Myocyte (in vitro differentiated cells): ENCODE measurements around the gene ZNF607. TPM values are rescaled to one million over a fixed set of nuclear protein-coding genes. Genes with fewer than 3 reads are reported as not detected.
A peak's percentile ranks its signal among the peaks of the same experiment; 100 is the strongest.
"Not testable (repeated sequence)": the region's sequence is repeated elsewhere in the genome, so short reads cannot be mapped to it uniquely, and the experiment has no call there.

Experiments used
- DNase-seq: peaks from one replicate; pipeline ENCODE4 v3.0.0-alpha.2; 2012; ENCODE audit warnings: low read depth
- polyA plus RNA-seq: library from polyadenylated mRNA; unstranded; fragments of >200 nt; gene quantifications from one replicate; pipeline ENCODE4 v1.2.1, GENCODE V29; 2012; ENCODE audit warnings: missing spikeins
- total RNA-seq: library from RNA; depleted of rRNA; stranded (reverse); fragments of >200 nt; gene quantifications from 2 replicates; pipeline ENCODE4 v1.2.3, GENCODE V29; 2014

ZNF607 gene
- total RNA-seq = 4.4 and 4.6 TPM in 2 replicates
- polyA plus RNA-seq = 2.5 TPM

DNA sequence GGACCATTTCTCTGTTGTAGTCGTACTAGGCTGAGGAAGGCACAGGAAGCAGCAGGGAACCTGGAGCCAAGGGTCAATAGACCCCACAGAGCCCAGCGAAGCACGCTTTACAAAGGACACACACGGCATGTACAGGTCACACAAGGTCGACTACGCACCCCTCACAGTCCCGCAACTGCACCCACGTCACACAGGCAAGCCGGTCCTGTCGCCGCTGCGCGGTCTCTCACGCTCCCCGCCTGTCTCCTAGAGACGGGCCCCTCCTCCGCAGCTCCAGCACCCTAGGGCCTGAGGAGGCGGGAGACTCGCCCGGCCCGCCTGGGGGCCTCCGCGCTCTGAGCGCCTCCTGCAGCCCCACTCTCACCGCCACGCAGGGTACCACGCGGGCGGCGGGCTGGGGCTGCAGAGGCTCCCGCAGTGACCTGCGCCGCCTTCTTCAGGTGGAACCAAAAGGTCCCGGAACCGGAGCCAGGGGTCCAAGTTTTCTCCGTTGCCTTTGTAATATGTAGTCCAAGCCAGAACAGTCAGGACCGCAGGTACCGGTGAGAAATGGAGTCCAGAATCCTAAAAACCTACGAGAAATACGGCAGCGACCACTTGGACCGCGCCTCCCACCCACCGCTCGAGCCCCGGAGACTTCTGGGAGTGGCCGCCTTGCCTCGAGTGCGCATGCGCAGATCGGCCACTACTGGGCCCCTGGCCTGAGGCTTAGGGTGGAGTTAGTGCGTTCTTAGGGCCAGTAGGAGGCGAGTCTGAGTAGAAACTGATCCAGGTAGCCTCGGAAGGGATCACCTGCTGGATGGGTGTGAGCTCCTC is at the start of gene ZNF607:
Gene ZNF607 (minus strand): TSS at position 651 of the 816 bp plus-strand sequence. CDS start 8,143 bp downstream, outside the sequence.
- peak; percentile 93 for DNase-seq

DNA sequence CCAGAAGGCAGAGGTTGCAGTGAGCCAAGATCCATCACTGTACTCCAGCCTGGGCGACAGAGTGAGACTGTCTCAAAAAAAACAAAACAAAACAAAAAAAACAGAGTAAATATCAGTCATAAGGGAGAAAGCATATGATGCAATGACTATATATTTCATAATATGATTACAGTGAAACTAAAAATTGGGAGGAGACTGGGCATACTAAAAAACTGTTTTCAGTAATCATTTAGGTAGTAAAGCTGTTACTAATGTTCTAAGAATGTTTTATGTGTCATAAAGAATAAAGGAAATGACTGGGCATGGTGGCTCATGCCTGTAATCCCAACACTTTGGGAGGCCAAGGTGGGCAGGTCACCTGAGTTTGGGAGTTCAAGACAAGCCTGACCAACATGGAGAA is 43.9 kb upstream of the ZNF607 start:
- no peak for DNase-seq

DNA sequence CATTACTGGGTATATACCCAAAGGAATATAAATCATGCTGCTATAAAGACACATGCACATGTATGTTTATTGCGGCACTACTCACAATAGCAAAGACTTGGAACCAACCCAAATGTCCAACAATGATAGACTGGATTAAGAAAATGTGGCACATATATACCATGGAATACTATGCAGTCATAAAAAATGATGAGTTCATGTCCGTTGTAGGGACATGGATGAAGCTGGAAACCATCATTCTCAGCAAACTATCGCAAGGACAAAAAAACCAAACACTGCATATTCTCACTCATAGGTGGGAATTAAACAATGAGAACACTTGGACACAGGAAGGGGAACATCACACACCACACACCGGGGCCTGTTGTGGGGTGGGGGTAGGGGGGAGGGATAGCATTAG is 38.1 kb upstream of the ZNF607 start:
- not testable (repeated sequence) for DNase-seq

DNA sequence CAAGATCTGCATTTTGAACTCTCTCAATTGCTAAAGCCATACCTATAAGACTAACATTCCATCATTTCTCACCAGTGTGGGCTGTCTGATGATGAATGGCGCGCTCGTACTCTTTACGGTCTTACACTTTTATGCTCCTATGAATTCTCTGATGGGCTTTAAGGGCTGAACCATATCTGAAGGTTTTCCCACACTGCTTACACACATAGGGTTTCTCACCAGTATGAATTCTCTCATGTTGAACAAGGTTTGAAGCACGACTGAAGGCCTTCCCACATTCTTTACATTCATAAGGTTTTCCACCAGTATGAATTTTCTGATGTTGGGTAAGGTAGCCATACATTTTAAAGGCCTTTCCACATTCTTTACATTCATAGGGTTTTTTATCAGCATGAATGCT is 18.8 kb upstream of the ZNF607 start:
- DNase-seq = no peak

DNA sequence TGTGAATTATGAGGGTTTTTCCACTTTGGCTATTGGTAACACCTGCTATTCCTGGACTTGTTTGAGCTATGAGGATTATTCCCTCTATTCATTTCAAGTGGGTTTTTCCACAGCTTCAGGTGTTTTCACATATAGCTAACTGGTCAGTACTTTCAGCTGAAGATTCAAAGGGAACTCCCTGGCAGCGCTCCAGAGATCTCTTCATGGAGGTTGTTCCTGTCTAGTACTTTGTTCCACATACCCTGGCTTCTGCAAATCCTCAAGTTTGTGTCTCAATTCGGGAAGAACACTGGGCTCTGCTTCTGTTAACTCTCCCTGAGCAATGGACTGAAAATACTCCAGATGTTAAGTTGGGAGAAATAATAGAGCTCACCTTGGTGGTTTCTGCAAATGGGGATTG is 5.6 kb upstream of the ZNF607 start:
- no peak for DNase-seq

DNA sequence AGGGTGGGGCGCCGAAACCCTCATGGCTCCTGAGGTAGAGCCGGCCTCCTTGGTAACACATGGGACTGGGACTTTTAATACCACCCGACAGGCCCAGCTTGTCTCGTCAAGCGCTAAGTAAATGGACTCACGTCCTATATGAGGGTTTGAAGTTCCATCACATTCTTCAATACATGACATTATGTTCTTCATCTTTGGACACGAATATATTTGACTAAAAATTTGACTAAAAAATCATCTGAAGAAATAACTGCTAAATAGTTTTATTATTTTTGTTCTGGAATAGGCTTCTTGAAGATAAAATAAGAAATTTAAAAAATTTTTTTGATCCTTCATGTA is 335 bp upstream of the ZNF607 start:
- no peak for DNase-seq

DNA sequence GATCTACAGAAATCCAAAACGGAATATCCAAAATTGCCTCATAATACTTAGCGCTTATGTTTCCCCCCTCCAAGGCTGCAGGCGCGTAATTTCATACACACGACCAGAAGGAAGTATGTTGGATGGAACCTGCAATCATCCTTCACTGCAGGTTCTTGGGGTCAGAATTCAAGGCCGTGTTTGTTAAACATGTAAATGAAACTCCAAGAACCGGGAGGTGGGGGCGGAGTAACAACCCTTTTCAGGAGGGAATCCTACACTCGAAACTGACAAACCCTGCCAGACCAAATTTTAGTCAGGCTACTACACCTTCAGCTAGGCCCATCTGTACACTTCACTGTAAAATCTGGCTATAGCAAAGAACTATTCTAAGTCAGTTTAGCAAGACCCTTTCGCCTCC is 1.3 kb downstream of the ZNF607 start:
- no peak for DNase-seq

DNA sequence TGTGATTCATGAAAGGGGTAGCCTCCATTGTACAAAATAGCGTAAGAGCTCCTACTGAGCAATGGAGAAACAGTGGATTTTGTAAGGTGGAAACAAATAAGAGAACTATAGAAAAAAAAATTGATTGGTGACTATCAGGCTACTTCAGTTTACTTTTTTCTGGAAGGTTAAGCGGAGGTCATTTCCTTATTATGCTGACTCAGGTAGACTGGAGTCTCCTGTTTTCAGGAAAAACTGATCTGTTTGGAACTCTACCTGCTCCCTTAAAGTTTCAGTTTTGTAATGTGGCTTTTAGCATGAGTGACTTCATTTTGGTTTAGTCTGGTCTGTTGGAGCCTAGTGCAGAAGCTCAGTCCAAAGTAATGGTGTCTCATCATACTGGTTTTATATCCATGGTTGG is 3.4 kb downstream of the ZNF607 start:
- no peak for DNase-seq

DNA sequence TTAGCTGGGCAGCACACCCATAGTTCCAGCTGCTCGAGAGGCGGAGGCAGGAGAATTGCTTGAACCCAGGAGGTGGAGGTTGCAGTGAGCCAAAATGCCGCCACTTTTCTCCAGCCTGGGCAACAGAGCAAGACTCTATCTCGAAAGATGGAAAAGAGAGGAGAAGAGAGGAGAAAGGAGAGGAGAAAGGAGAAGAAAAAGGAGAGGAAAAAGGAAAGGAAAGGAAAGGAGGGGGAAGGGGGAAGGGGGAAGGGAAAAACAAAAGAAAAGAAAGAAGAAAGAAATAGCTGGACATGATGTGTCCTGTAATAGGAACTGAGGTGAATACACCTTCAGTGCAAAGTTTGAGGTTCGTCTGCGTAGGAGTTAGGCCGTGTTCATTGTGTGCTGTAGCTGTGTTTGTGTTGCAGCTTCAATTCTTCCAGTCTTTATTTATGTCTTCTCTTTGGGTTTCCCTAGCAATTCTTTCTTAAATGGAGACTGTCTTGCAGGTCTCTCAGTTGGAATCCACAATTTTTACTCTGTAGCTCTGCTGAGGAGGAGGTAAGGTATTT is 13.4 kb downstream of the ZNF607 start:
- DNase-seq = no peak

DNA sequence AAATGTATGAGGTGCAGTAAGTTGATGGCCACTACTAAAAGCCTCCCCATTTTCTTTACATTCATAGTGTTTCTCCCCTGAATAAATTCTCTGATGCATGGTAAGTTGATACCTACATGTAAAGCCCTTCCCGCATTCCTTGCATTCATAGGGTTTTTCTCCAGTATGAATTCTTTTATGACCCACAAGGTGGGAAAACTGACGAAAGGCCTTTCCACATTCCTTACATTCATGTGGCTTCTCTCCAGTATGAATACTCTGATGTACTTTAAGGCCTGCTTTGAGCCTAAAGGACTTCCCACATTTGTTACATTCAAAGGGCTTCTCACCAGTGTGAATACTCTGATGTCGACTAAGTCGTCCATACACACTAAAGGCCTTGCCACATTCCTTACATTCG is 20.5 kb downstream of the ZNF607 start:
- no peak for DNase-seq

DNA sequence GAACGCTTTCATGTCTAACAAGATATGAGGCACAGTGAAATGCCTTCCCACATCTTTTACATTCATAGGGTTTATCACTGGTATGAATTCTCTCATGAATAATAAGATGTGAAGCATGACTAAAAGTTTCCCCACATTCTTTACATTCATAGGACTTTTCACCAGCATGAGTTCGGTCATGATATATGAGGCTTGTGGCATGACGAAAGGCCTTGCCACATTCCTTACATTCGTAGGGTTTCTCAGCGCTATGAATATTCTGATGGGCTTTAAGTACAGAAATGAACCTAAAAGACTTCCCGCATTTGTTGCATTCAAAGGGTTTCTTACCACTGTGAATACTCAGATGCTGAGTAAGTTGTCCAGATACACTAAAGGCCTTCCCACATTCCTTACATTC is 21.3 kb downstream of the ZNF607 start:
- no peak for DNase-seq

DNA sequence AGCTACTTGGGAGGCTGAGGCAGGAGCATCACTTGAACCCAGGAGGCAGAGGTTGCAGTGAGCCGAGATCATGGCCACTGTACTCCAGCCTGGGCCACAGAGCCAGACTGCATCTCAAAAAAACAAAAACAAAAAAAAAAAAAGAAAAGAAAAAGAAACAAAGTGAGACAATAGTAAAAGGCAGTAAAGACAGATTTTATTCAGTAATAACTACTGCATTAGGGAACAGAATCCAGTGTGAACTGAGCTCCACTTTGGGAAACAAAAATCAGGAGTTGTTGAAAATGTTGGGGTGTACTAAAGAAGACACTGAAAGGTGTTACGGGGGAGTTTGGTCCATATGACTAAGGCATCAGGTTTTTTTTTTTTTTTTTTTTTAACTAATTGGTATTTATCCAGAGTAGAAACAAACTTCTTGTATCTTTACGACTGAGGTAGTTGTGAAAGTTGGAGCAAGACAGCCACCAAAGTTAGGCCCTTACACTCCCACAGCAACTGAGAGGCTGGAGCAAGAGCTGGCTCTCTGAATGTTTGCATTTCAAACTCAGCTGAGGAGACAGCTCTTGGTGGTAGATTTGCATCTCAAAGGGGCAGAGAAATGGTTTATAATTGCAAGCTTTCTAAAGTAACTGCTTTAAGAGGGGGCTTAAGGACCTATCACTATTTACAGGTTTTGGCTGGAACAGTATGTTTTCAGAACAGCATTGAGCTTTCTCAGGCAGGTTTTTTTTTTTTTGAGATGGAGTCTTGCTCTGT is 24.2 kb downstream of the ZNF607 start:
- DNase-seq = no peak

DNA sequence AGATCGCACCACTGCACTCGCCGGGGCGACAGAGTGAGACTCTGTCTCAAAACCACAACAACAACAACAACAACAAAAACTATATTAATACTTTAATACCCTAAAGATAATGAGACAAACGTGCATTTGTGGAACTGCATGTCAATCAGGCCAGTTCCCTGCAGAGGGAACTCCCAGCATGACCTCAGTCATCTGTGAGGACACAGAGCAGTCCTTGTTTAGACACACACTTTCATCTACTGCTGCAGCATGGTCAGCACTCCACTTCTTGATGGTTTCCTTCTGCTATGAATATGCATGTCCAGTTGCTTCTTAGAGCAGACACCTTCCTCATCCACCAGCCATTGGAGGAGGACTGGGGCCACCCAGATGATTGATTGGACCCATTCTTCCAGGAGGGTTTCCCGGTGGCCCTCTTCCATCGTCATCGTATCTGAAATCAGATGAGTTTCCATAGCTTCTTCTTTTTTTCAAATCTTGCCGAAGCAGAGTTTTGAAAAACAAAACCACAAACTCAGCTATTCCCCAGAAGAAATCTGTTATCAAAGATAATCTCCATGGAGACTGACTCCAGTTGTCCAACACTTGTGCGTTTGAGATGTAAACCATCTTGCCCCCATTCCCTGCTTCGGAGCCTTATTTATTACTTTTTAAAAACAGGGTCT is 26.5 kb downstream of the ZNF607 start:
- no peak for DNase-seq

DNA sequence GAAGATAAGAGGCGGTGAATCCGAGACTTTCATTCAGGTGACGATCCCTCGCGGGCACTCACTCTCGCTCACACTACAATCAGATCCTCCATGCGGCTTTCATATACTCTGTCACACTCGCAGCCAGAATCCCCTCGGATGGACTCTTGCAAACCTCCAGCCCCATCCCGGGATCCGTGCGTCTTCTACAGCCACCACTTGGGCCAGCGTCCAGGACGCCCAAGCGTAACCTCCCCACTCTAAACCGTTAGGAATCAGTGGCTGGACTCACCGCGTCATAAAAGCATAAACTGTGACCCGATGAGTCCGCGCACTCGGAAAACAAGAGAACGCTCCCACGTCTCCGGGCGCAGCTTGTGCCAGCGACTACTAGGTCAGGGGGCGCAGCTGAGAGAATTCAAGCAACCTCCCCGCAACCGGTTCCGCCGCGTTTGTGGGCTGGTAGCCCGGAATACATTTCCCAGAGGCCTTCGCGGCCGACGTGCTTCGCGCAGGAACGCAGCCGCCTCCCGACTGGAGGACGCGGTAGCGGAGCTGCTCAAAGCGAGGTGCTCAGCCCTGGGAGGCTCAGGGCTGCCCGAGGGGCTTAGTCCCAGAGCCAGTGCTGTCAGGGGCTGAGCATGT is 27.6 kb downstream of the ZNF607 start:
- DNase-seq = no peak

DNA sequence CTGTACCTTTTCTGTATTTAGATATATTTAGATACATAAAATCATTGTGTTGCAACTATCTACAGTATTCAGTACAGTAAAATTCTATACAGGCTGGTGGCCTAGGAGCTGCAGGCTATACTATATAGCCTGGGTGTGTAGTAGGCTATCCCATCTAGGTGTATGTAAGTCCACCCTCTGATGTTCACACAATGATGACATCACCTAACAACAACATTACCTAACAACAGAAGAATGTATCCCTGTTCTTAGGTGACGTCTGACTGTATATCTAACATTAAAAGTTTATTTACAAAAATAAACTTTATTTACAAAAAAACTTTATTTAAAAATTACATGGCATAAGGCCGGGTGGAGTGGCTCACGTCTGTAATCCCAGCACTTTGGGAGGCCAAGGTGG is 36.0 kb downstream of the ZNF607 start:
- no peak for DNase-seq

DNA sequence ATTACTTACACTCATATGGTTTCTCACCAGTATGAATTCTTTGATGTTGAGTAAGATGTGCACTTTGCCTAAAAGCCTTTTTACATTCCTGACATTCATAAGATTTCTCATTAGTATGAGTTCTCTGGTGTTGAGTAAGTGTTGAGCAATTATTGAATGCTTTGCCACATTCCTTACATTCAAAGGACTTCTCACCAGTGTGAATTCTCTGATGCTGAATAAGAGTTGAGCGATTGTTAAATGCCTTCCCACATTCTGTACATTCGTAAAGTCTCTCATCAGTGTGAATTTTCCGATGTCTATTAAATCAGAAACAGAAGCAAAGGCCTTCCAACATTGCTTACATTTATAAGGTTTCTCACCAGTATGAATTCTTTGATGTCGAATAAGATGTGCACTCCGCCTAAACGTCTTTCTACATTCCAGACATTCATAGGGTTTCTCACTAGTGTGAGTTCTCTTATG is 50.1 kb downstream of the ZNF607 start:
- no peak for DNase-seq

DNA sequence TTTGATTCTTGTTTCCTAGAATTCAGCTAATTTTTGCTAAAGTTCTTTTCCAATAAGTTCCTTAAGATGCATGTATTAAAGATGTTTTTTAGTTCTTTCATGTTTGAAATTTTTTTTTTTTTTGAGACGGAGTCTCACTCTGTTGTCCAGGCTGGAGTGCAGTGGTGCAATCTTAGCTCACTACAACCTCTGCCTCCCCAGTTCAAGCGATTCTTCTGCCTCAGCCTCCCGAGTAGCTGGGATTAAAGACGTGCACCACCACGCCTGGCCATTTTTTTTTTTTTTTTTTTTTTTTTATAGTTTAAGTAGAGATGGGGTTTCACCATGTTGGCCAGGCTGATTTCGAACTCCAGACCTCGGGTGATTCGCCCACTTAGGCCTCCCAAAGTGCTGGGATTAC is 62.4 kb downstream of the ZNF607 start:
- not testable (repeated sequence) for DNase-seq

DNA sequence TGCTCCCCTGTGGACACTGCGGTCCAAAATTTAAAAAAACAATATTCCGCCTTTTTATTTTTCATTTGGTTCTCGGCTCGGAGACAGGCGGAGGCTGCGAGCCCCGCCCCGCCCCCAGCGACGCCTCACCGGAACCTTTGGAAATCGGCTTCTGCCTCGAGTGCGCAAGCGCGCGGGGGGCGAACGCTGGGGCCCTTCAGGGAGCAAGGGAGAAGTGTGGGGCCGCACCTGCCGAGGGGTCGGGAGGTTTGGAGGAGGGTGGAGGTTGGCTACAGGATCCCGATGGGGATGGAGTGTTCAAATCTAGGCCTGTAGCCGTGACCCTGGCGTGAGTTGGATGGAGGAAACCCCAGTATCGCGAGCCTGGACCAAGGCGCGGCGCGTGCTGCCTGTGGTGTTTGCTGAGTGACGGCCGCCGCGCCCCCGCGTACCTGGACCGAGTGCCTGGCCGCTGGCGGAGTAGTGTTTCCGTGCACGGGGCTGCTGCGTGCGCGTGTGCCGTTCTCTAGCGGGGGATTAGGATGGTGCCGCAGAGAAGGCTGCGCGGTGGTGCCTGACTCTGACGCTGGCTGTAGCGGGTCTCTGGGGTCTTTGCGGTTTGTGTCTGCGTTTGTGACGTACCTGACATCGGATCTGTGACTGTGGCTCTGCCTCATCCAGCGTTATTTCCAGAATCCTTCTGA is 63.7 kb downstream of the ZNF607 start:
- DNase-seq = peak; percentile 86

DNA sequence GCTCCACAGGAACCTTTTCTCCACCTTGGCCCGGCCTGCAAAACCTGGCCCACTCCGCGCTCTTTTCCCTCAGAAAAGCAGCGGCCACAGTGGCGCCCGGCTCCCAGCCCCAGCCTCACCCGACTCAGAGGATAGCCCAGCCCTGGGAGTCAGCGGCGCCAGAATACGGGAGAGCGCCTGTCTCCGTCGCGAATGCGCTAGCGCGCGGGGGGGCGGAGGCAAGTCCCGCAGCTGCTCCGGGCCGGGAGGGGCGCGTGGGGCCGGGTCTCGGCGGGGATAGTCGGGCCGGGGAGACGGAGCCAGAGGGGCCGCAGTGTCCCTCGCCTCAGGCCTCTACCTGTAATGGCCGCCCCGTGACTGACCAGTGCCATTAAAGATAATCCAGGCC is 64.3 kb downstream of the ZNF607 start, which contains the start of gene ZFP30:
Gene ZFP30 (minus strand): TSS at position 165 of the 388 bp plus-strand sequence. CDS start 7,643 bp downstream, outside the sequence.
- DNase-seq = peak; percentile 93

DNA sequence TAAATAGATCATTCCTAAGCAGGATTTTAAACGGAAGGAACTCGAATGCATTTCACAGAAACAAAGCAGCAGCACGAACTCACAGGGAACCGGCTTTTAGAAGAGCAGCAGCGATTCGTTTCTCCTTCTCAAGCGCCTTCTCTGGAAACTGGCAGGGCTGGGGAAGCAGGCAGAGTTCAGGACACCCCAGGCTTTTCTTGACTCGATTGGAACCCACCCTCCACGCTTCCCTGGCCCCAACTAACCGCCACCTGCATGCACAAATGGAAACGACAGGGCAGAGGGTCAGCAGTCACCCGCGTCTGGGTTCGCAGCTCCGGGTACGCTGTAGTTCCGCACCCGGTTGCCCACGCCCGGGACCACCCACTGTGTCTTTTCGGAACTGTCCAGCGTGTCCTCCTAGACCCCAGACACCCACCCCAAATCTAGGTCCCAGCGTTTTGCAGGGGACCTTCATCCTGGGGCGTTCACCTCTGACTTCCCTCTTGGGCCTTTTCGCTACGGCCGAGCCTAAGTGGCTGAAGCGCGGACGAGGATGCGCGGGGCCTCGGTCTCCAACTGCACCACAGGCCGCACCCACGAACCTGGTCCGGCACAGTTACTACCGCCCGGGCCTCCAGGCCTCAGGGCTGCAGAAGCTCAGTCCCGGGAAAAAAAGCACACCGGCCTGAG is 64.8 kb downstream of the ZNF607 start:
- DNase-seq = peak; percentile 30
